Uterus (tissue), 4 donors: Measurements from ENCODE around the gene KLHL21. TPM values are rescaled to one million over a fixed set of nuclear protein-coding genes. Genes with fewer than 3 reads are reported as not detected.
"Not testable (repeated sequence)": the region's sequence is repeated elsewhere in the genome, so short reads cannot be mapped to it uniquely, and the experiment has no call there.

ENCODE experiments used
- DNase-seq, 2 donors: peaks; one replicate each; pipeline ENCODE4 v3.0.0-alpha.2; 2019 to 2020
- H3K27ac ChIP-seq, 2 donors: fragments of 200-600 bp; sonication (generic); 1 replicate in 1 of 2; 2 replicates in 1 of 2; pipeline ENCODE4 v1.5.1; 2016 to 2018
- H3K27me3 ChIP-seq, 2 donors: fragments of 200-600 bp; sonication (generic); one replicate each; pipeline ENCODE4 v1.5.1; 2018 to 2019; ENCODE audit warnings: control low read depth in 1 of 2
- H3K36me3 ChIP-seq, 2 donors: fragments of 200-600 bp; sonication (generic); one replicate each; pipeline ENCODE4 v1.5.1; 2019; ENCODE audit warnings: control low read depth in 1 of 2
- H3K4me1 ChIP-seq, 2 donors: fragments of 200-600 bp; sonication (generic); one replicate each; pipeline ENCODE4 v1.5.1; 2018 to 2019; ENCODE audit warnings: control low read depth in 1 of 2
- H3K4me3 ChIP-seq, 2 donors: fragments of 200-600 bp; sonication (generic); 1 replicate in 1 of 2; 2 replicates in 1 of 2; pipeline ENCODE4 v1.5.1; 2018 to 2019; ENCODE audit warnings: mild to moderate bottlenecking in 1 of 2
- H3K9me3 ChIP-seq, 2 donors: fragments of 200-600 bp; sonication (generic); one replicate each; pipeline ENCODE4 v1.5.1; 2019; ENCODE audit warnings: control low read depth in 1 of 2
- CTCF ChIP-seq, 4 experiments: fragments of 200-600 bp in 2 of 4; fragments of 450-650 bp in 2 of 4; sonication (generic) in 2 of 4; IDR thresholded peaks; one replicate each; pipeline ENCODE4 v1.5.1; 2016 to 2019; ENCODE audit warnings: antibody characterized with exemption in 4 of 4, mild to moderate bottlenecking in 2 of 4, moderate library complexity in 1 of 4
- POLR2A ChIP-seq, 2 donors: fragments of 450-650 bp; IDR thresholded peaks; one replicate each; pipeline ENCODE4 v1.6.1; 2016; ENCODE audit warnings: antibody characterized with exemption in 2 of 2, mild to moderate bottlenecking in 1 of 2, moderate library complexity in 1 of 2
- intact Hi-C: fragments of 100-400 bp; cut with DNase I; formaldehyde crosslinking; loops from one replicate; pipeline ENCODE4 v1.15.1; 2023; ENCODE audit warnings: low total_unique reads
- total RNA-seq, 4 donors: library from RNA; depleted of rRNA in 3 of 4; stranded (reverse); fragments of >200 nt in 3 of 4; gene quantifications; one replicate each; pipeline versions ENCODE4 v1.1.0 to v1.2.4, GENCODE V29; 2014 to 2023
- donor health status: DM: yes; HTN: yes; CAD: no.

KLHL21 gene
- total RNA-seq, 4 donors from 2014 or later, result 17.4 to 31.1 (median 20.6) TPM

DNA sequence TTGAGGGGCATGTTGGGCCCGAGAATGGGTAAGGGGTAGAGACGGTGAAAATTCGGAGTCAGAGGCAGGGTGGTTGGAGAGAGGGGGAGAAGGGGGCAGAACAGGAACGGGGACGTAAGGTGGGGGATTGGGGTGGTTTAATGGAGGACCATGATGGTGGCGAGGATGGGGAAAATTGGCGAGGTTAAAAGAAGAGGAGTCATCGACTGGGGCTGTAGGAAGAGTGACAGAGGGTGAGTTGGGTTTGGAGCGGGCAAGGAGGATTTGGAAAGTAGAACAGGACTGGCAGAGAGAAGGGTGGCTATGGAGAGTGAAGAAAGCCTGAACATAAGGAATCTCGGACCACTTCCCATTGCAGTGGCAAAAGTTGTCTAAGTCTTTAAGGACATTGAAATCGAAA is 33.6 kb downstream of the KLHL21 start:
- TF ChIP-seq POLR2A (IDR thresholded peaks at IDR 0.05), result no peak
- no peak for TF ChIP-seq CTCF (IDR thresholded peaks at IDR 0.05)
- intact Hi-C loops, result no loop called here
- Histone ChIP-seq H3K27me3 (no peaks in the 10 kb centered on the region), H3K9me3 (no peaks in the 10 kb centered on the region), H3K4me1 (no peaks in the 10 kb centered on the region), H3K27ac (no peak overlapping the region), H3K4me3 (no peak overlapping the region), H3K36me3 (no peaks in the 10 kb centered on the region)
- DNase-seq, result no peak

- Histone ChIP-seq H3K9me3 (no peaks in the 10 kb centered on the region), H3K27ac (no peak overlapping the region), H3K4me1 (no peaks in the 10 kb centered on the region), H3K4me3 (no peak overlapping the region), H3K36me3 (no peaks in the 10 kb centered on the region), H3K27me3 (no peaks in the 10 kb centered on the region)
- intact Hi-C loops, result no loop called here
- TF ChIP-seq POLR2A (IDR thresholded peaks at IDR 0.05), result no peak
- TF ChIP-seq CTCF (IDR thresholded peaks at IDR 0.05), result no peak
- no peak for DNase-seq
Observed at GRCh38 chr1:6560267-6560666, 42.4 kb downstream of the KLHL21 start.

DNA sequence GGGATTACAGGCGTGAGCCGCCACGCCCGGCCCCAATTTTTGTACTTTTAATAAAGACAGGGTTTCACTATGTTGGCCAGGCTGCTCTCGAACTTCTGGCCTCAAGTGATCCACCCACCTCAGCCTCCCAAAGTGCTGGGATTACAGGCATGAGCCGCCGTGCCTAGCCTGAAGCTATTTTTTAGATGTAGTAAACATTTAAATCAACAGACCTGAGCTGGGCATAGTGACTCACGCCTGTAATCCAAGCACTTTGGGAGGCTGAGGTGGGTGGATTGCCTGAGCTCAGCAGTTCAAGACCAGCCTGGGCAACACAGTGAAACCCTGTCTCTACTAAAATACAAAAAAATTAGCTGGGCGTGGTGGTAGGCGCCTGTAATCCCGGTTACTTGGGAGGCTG is 43.5 kb downstream of the KLHL21 start:
- intact Hi-C loops, result loop anchor here (10.0 kb wide), 1 partner anchor 76 kb away; no protein-coding TSS in a partner anchor
- H3K36me3 ChIP-seq, H3K27me3 ChIP-seq, H3K4me1 ChIP-seq, DNase-seq, H3K4me3 ChIP-seq, H3K27ac ChIP-seq, H3K9me3 ChIP-seq: not testable (repeated sequence)

DNA sequence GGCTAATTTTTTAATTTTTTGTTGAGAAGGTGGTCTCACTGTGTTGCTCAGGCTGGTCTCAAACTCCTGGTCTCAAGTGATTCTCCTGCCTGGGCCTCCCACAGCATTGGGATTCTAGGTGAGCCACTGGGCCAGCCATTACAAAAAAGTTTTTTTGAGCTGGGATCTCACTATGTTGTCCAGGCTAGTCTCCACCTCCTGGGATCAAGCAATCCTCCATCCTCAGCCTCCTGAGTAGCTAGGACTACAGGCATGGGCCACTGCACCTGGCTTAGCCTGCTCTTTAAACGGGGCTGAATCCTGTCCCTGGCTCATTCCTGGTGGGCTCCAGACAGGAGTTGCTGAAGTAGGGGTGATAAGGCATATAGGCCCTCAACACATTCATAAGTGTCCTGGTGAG is 45.1 kb downstream of the KLHL21 start:
- Histone ChIP-seq H3K4me1 (peaks cover 7% of the 10 kb centered on the region in 2 donors), H3K4me3 (no peak overlapping the region), H3K36me3 (no peaks in the 10 kb centered on the region), H3K27me3 (no peaks in the 10 kb centered on the region), H3K27ac (no peak overlapping the region), H3K9me3 (no peaks in the 10 kb centered on the region)
- no peak for TF ChIP-seq POLR2A (IDR thresholded peaks at IDR 0.05)
- no peak for TF ChIP-seq CTCF (IDR thresholded peaks at IDR 0.05)
- DNase-seq, result no peak
- intact Hi-C loops, result loop anchor here (10.0 kb wide), 1 partner anchor 77 kb away; no protein-coding TSS in a partner anchor

GRCh38 chr1:6554907-6555778 is 47.5 kb downstream of the KLHL21 start, which contains the start of gene TAS1R1:
TAS1R1 (plus strand) TSS chr1:6555307; CDS start chr1:6555374, 67 bp downstream.
- Histone ChIP-seq H3K36me3 (no peaks in the 10 kb centered on the region), H3K27ac (peak within 1 kb of the TSS; percentile 77 to 86), H3K4me3 (peak within 1 kb of the TSS; percentile 86 to 91), H3K9me3 (no peaks in the 10 kb centered on the region), H3K4me1 (peaks cover 7% of the 10 kb centered on the region in 2 donors), H3K27me3 (no peaks in the 10 kb centered on the region)
- TF ChIP-seq CTCF (IDR thresholded peaks at IDR 0.05) (no peak), POLR2A (IDR thresholded peaks at IDR 0.05) (no peak)
- DNase-seq, result peak; percentile 22 to 41
- intact Hi-C loops, result loop anchor here (2.0 to 10.0 kb wide), 2 partner anchors 46 to 80 kb away; no protein-coding TSS in a partner anchor
